ENCODE measurements around the gene EIF3C.
"Not testable (repeated sequence)": the region's sequence is repeated elsewhere in the genome, so short reads cannot be mapped to it uniquely, and the experiment has no call there.

Gene EIF3C, protein sequence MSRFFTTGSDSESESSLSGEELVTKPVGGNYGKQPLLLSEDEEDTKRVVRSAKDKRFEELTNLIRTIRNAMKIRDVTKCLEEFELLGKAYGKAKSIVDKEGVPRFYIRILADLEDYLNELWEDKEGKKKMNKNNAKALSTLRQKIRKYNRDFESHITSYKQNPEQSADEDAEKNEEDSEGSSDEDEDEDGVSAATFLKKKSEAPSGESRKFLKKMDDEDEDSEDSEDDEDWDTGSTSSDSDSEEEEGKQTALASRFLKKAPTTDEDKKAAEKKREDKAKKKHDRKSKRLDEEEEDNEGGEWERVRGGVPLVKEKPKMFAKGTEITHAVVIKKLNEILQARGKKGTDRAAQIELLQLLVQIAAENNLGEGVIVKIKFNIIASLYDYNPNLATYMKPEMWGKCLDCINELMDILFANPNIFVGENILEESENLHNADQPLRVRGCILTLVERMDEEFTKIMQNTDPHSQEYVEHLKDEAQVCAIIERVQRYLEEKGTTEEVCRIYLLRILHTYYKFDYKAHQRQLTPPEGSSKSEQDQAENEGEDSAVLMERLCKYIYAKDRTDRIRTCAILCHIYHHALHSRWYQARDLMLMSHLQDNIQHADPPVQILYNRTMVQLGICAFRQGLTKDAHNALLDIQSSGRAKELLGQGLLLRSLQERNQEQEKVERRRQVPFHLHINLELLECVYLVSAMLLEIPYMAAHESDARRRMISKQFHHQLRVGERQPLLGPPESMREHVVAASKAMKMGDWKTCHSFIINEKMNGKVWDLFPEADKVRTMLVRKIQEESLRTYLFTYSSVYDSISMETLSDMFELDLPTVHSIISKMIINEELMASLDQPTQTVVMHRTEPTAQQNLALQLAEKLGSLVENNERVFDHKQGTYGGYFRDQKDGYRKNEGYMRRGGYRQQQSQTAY

DNA sequence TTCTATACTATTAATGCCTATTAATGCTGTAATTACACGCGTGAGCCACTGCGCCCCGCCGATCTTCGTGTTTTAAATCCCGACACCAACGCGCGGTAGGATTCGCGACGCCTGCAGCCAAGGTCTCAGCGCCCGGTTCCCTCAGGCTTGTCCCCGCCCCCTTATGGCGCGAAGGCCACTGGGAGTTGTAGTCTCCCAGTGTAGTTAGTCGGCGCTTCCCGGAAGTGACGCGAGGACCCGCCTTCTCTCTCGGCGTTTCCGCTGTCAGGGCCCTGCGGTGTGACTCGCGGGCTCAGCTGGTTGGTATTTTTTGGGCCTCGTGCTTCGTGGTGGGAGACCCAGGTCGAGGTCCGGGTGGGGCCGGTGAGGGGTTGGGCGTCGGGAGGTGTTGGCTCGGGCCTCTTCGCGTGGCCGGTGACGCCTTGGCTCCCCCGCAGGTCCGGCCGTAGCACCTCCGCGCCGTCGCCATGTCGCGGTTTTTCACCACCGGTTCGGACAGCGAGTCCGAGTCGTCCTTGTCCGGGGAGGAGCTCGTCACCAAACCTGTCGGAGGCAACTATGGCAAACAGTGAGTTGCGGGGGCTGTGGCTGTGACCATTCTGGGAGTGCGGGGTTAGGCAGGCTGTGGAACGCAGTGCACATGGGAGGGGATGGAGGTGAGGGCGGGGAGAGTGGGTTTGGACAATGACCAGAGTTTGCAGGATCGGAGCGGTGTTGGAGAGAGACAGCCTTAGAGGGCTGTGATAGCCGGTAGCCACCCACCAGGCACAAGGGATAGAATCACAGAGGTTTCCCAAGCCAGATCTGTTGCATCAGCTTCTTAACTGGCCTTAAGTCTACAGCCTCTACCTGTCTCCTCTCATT is at the start of gene EIF3C:
Gene EIF3C, plus strand, starts transcription at position 245 of the 864 bp plus-strand sequence. Its CDS starts 223 bp downstream, at position 468.
- DNase-seq, result not testable (repeated sequence)

GRCh38 chr16:28666264-28666663 is 45.0 kb upstream of the EIF3C start:
- DNase-seq, result not testable (repeated sequence)

DNA sequence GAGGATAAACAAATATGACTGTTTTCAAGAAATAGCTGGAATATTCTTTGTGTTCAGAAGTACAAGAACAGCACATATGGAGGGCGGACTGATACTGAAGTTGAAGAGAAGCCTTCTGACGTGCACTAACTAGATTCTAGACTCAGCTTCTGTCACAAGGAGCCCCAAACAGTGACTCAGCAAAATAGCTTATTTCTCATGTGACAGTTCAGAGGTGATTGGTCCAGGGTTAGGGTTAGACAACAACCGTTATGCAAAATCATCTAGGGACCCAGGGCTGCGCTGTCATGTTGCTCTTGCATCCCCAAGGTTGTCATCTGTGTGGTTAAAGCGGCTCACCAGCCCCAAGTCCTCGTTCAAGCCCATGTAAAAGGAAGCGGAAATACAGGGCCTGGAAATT is 43.8 kb upstream of the EIF3C start:
- not testable (repeated sequence) for DNase-seq

- not testable (repeated sequence) for DNase-seq
Observed at GRCh38 chr16:28668199-28668598, 43.1 kb upstream of the EIF3C start.

GRCh38 chr16:28688327-28688952 is 22.8 kb upstream of the EIF3C start:
- not testable (repeated sequence) for DNase-seq

GRCh38 chr16:28689425-28689824 is 21.8 kb upstream of the EIF3C start:
- not testable (repeated sequence) for DNase-seq

DNA sequence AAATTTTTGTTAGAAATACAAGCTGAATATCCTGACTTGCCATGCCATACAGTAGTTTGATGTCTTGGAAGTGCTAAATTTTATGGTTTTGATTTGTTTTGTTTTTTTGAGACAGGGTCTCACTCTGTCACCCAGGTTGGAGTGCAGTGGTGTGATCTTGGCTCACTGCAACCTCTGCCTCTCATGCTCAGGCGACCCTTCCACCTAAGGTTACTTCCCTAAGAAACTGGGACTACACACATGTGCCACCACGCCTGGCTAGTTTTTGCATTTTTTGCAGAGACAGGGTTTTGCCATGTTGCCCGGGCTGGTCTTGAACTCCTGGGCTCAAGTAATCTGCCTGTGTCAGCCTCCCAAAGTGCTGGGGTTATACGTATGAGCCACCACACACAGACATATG is 19.5 kb upstream of the EIF3C start:
- not testable (repeated sequence) for DNase-seq

- not testable (repeated sequence) for DNase-seq
Observed at GRCh38 chr16:28693257-28693950, 17.9 kb upstream of the EIF3C start.

DNA sequence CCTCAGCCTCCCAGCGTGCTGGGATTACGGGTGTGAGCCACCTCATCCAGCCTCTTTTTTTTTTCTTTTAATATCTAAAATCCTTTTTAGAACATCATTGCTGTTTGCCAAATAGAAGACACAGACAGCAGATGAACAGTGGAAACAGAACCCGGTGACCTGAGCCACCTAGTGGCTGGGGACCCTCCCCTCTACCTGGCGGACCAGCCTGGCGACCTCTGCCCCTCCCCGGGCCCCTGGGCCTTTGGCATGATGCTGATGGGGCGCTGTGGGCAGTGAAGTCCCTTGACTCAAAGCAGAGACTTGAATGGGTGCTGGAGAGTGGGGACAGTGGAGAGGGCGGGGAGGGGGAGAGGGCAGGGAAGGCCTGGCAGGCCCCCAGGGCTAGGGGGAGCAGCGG is 11.5 kb upstream of the EIF3C start:
- not testable (repeated sequence) for DNase-seq

DNA sequence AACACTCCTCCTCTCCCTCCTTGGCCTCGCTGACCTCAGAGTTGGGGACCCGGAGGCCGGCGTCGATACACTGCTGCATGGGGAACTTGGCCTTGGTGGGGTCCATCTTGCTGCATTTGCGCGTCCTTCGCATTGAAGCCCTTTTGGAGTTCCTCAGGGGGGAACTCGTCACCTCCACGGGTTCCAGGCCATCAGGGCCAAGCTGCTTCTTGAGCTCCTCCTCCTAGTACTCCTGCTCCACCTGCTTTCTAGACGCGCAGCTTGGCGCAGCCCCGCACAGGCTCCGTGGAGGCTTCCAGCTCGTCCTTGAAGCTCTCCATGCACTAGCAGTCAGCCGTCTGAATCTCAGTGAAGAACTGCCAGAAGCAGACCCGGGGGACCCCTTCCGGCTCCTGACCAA is 10.9 kb upstream of the EIF3C start:
- DNase-seq, result not testable (repeated sequence)

DNA sequence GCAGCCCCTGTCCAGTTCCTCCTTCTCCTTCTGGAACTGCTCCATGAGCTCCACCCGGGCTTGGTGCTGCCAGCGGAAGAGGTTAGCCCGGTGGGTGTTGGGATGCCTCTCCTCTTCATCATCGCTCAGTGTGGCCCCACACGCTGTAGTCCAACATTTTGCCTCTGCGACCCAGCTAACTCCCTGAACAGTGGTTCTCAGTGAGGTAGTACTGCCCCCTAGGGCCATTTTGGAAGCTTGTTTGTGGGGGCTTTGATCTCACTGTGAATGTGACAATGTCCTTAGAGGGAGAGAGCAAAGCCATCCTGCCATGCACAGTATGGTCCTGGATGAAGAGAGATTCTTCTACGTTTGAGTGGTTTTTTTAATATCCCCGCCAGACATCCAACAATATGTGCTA is 9.9 kb upstream of the EIF3C start:
- not testable (repeated sequence) for DNase-seq

- not testable (repeated sequence) for DNase-seq
Observed at GRCh38 chr16:28704246-28704645, 7.0 kb upstream of the EIF3C start.

DNA sequence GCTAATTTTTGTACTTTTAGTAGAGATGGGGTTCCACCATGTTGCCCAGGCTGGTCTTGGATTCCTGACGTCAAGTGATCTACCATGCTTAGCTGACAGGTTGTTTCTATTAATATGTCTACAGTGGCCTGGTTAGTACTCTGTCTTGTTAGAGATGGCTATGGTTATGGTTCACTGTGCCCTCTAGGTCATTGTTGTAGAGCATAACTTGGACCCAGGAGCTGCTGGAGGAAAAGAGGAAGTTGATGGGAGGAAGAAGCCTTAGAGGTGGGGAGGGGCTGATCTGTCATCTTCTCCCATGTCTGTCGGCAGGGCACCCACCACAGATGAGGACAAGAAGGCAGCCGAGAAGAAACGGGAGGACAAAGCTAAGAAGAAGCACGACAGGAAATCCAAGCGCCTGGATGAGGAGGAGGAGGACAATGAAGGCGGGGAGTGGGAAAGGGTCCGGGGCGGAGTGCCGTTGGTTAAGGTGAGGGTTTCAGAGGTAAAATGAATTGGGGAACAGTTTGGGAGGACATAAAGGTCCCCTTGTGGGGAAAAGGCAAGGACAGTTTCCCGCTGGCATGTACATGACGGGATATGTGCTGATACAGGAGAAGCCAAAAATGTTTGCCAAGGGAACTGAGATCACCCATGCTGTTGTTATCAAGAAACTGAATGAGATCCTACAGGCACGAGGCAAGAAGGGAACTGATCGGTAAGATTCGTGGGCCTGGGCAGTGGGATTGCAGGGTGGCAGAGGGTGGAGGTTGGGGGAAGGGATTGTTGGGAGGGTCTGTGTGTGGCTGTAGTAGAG is 11.8 kb downstream of the EIF3C start:
- not testable (repeated sequence) for DNase-seq

DNA sequence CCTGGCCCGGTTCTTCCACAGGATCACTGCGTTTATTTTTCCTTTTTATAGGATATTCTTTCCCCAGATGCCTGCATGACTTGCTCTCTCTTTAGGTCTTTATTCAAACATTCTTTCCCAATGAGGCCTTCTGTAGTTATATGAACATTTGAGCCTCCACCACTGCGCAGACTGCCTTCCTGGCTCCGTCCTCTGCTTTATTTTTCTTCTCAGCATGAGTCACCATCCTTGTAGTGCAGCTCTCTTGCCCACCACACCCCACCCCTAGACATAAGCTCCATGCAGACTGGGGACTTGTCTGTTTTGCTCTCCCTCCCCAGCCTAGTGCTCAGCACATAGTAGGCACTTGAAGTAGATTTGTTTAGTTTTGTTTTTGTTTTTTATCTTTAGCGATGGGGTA is 20.0 kb downstream of the EIF3C start:
- DNase-seq, result not testable (repeated sequence)

DNA sequence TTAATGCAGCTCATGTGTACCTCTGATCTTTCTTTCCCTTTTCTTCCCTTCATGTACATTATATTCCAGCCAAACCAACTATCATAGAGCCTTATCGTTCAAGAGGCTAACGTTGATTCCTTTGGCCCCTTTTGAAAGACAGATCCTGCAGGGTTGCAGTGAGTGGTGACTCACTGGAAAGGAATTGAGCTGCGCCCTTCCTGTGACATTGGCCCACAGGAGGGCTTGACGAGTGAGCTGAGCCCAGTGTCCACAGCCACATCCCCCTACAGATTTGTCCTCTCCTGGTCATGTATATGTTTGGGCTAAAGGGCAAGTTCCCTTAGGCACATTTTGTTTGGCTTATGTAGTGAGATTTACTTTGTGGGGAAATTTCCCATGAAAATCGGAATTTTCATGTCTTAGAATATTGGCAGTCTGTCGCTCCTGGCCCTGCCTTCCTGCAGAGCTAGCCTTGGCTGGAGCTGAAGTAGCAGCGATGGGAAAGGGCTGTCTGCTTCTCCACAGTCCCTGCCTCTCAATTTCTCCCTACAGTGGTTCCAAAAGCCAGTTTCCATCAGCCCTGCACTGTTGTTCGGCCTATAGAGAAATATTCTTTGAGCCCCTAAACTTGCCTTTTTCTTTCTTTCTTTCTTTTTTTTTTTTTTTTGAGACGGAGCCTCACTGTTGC is 21.3 kb downstream of the EIF3C start:
- not testable (repeated sequence) for DNase-seq

DNA sequence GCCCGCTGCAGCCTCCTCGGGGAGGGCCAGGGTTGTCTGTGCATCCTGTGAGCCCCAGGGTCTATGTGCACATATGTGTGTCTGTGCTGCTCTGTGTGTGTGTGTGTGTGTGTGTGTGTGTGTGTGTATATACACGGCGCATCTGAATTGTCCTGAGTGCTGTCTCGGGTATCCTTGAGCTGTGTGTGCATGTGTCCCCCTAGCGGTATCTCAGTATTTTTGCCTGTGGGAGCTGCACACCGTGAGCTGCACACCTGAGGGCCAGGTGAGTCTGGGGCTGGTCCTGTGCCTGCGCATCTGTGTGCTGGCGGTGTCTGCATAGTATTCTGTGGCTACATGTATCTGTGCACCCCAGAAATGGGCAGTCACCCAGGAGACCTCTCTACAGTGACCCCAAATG is 28.5 kb downstream of the EIF3C start:
- DNase-seq, result not testable (repeated sequence)

DNA sequence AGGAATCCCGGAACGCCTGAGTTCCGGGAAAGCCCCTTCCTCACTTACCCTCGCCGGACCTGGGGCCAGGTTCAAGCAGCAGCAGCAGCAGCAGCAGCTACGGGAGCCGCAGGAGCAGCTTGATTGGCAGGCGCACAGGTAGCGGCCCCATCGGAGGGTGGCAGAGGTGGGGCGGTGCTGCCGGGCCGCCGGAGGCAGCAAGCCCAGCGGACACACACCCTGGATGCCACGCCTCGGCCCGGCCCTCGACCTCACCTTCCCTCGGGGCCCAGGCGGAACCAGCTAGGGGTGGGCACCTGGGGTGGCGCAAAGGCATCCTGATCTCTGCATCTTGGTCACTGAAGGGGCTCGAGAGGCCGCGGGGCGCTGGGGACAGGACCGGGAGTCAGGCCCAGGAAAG is 29.4 kb downstream of the EIF3C start:
- not testable (repeated sequence) for DNase-seq

- DNase-seq, result not testable (repeated sequence)
Observed at GRCh38 chr16:28741295-28741694, 30.0 kb downstream of the EIF3C start.

GRCh38 chr16:28746618-28747350 is 35.5 kb downstream of the EIF3C start:
- DNase-seq, result not testable (repeated sequence)

Data from CD4-positive, alpha-beta T cell treated with Interleukin-12 subunit alpha and Interleukin-12 subunit beta, for 1 hour (primary cell).